M059J (cell line): ENCODE results near the gene CNTN5. TPM values are rescaled to one million over a fixed set of nuclear protein-coding genes. Genes with fewer than 3 reads are reported as not detected.

Experiments
- DNase-seq: peaks from one replicate; pipeline ENCODE4 v3.0.0-alpha.2; 2012; ENCODE audit warnings: low read depth
- total RNA-seq: library from RNA; depleted of rRNA; stranded (reverse); fragments of >200 nt; shearing (Covaris generic); gene quantifications from 2 replicates; pipeline ENCODE4 v1.2.3, GENCODE V29; 2014

Gene CNTN5
- total RNA-seq, 1 experiment from 2014 or later: 0.57 TPM

DNA sequence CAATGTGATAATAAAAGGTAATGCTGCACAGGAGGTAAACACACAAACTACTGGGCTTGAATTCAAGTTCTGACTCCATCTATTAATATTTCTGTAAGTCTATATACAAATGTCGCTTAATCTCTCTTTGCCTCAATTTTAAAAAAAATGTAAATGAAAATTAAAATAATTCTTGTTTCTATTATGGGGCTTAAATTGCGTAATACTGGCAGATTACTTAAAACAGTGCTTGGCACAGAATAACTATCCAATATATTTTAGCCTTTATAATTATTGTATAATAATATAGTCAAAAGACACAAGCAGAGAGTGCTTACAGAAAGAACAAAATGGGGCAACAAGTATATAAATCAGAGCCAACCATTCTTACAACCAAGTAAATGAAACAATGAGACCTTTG lies 489.1 kb downstream of the CNTN5 start:
- no peak for DNase-seq

DNA sequence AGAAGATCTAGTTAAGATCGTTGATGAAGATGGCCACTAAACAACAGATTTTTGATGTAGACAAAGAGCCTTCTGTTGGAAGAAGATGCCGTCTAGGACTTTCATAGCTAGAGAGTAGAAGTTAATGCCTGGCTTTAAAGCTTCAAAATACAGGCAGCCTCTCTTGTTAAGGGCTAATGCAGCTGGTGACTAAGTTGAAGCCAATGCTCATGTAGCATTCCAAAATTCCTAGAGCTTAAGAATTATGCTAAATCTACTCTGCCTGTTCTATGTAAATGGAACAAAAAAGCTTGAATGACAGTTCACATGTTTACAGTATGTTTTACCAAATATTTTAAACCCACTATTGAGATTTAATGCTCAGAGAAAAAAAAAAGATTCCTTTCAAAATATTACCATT lies 492.6 kb downstream of the CNTN5 start:
- DNase-seq: no peak

DNA sequence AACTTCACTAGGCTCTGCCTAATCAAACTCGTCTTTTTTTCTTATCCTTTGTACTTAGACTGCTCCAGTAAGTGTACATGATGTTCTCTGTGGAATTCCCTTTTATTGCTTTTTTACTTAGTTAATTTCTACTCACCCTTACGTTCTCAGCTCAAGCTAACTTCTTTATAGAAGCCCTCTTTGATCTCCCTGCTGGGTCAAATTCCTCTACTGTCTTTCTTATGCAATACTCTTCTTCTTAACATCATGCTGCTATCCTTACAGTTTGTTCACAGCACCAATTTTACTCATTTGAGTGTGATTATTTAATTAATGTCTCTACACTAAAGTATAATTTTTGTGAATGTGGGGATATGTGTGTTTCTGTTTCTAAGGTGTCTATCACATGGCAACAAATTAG lies 498.3 kb downstream of the CNTN5 start:
- no peak for DNase-seq

GRCh38 chr11:99522467-99523173 lies 501.9 kb downstream of the CNTN5 start:
- DNase-seq: peak; percentile 46

GRCh38 chr11:99531468-99531867 lies 510.7 kb downstream of the CNTN5 start:
- no peak for DNase-seq

DNA sequence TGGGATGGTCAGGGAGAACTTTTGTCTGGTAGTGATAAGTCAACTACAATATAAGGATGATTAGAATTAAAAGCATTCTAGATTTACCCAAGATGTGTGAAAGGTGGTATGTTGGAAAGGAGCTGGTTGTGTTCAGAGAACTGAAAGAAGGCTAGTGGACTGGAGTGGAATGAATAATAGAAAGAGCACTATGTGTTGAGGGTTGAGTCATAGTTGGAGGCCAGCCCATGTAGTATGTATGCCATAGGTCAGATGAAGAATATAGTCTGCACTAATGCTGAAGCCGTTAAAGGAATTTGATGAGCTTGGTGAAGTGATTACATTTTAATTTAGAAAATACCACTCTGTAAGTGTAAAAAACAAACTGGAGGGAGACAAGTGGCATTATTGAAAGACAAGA lies 514.1 kb downstream of the CNTN5 start:
- no peak for DNase-seq

DNA sequence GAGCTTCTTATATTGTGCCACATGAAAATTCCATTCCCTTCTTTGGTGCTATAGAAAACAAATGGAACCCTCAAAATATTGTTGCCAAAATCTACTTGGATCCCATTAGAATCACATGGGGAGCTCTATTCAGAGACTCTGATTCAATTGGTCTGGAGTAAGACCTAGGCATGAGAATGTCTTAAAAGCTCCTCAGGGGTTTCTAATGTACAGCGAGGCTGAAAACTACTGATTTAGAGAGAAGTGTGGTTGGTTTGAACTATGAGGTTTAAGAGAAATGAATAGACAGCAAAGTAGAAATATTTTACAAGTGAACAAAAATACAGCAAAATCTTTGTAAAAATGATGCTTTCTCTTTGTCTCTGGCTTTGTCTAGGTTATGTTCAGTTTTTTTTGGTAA lies 514.7 kb downstream of the CNTN5 start:
- no peak for DNase-seq

- no peak for DNase-seq
Observed at GRCh38 chr11:99535819-99536218, 515.1 kb downstream of the CNTN5 start.

- peak; percentile 12 for DNase-seq
Observed at GRCh38 chr11:99537681-99538080, 516.9 kb downstream of the CNTN5 start.

- DNase-seq: no peak
Observed at GRCh38 chr11:99545616-99546015, 524.9 kb downstream of the CNTN5 start.

- DNase-seq: peak; percentile 69
Observed at GRCh38 chr11:99548264-99548663, 527.5 kb downstream of the CNTN5 start.

GRCh38 chr11:99554232-99554903 lies 533.6 kb downstream of the CNTN5 start:
- DNase-seq: no peak

DNA sequence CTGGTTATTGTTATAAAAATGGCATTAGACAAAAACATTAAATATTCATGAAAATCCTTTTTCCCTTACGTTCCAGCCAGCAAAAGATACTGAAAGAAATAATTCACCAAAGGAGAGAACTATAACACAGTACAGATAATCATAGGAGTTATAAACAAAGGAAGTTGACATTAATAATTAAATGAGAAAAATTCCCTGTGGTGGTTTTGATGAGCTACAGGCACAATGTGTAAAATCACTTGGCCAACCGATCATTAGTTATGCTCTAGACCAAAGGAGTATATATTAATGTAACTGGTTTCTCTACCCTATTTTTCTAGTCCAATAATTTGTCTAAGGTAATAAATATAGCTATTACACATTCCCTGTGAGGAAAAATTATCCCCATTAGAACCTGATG lies 534.7 kb downstream of the CNTN5 start:
- DNase-seq: no peak

DNA sequence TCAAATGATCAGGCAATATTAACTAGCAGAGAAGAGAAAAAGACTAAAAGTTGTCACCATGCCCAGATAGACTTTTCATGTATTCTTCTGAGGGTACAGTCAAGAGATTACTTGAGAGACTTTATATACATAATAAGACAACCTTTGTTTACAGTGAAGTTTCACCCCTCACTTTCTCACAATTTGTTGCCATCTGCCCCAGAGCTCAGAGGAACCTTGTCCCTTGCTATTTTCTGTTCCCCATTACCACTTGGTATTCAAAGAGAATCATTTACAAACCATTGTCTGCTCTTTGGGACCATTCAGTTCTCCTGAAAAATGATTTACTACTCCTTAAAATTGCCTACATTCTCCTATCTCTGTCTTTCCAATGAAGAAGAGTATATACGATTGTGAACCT lies 544.6 kb downstream of the CNTN5 start:
- no peak for DNase-seq

DNA sequence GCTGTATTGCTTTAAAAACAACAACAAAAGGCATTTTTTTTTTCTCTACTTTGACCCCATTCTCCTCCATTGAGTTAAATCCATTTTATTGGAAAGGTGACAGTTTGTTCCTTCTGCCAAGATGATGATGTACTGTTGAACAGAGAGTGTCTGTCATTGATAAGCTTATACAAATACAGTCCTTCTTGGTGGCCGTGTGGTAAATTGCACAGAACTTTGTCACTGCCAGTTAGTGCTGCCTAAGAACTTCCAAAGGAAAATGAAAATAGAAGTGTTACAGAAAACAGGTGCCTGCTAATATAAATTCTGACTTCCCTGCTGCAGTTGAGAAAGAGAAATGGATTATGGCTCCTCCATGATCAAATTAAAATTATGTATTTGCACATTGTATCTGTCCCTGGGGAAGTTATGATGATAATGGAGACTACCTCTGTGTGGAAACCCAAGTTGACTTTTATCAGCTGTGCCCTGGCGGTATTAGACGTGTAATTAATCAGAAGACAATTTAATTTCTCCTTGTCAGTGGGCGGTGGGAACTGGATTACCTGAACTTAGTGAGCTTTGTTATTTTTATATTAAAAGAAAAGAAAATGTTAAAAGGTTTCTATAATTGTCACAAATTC lies 546.7 kb downstream of the CNTN5 start:
- DNase-seq: no peak

DNA sequence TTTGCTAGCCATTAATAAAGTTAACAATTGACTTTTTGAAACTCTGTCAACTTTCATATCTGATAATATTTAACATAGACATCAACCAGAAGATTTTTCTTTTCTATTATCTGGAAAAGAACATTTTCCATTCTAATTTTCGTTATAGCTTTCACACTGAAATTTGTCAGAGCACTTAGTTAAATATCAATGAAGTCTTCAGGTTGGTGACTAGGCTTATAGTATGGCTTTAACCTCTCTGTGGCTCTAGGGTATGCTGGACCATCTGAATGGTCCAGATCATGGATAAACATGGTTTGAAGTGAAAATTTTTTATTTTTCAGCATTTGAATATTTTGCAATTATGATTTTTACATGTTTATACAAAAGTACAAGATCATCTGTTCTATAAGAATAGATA lies 548.1 kb downstream of the CNTN5 start:
- DNase-seq: no peak

DNA sequence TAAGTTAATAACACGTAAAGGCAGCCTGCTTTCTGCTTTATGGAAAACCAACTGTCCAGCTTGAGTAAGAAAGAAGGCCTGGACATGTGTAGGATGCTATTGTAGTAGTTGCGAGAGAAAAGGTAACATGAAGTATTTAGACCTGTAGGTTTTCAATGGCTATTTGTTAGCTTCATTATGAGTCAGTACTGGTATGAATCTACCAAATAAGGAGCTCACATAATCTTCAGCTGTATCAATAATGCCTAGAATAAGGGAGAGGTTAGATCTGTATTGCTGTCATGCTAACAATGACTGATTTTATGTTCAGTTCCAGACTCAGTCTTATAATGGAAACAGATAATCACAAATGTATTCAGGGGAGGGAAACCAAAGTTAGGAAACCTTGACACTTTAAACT lies 550.3 kb downstream of the CNTN5 start:
- DNase-seq: no peak

GRCh38 chr11:99584830-99585229 lies 564.1 kb downstream of the CNTN5 start:
- DNase-seq: no peak

DNA sequence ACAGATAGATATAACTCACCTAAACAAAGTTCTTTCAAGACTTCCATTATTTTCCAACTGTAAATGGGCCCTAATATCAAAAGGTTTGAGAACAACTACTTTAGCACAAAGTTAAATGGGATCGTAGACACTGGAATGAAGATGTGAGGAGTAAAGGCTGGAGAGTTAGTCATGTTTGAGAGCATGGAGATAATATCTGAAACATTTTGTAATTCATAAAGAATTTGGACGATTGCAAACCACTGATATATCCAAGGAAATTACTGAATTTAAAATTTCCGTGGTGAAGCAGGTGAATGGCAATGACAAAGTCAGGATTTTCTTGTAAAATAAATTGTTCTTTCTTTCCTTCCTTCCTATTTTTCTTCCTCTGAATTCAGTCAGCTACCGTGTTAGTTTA lies 564.9 kb downstream of the CNTN5 start:
- DNase-seq: peak; percentile 22

- no peak for DNase-seq
Observed at GRCh38 chr11:99589771-99590170, 569.0 kb downstream of the CNTN5 start.

DNA sequence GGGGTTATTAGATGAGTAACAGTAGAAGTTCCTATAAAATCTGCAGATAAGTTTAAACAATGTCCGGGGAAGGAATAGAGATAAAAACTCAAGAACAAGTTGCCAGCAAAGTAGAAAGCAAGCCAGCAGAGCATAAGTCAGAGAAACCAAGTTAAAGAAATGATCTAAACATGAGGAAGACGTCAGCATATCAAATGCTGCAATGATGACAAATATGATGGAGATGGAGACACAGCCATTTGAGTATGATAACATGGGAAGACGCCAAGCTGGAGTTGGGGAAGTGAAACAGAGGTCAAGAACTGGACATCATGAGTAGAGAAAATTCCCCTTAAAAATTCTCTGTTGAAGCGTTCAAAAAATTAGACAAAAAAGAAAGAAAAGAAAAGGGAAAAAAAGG lies 571.5 kb downstream of the CNTN5 start:
- DNase-seq: peak; percentile 23

- no peak for DNase-seq
Observed at GRCh38 chr11:99593197-99593596, 572.4 kb downstream of the CNTN5 start.

DNA sequence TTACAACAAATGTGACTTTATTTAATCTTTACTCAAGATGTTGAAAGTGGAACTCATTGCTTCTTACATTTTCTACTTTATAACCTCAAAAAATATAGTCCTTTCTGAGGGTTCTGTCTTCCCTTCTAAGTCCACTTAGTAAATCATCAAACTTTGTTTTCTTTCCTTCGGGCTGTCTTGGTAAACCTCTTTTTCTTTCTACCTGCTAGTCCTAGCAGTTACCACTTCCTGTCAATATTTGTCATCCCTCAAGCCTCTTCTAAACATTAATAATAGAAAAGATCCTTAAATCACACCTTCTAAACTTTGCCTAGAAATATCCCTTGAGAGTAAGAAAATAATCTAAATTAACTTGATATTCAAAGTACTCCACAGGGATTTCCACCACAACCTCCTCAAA lies 580.4 kb downstream of the CNTN5 start:
- DNase-seq: no peak
